Measurements from ENCODE around the gene MOBP.
"Not testable (repeated sequence)": the region's sequence is repeated elsewhere in the genome, so short reads cannot be mapped to it uniquely, and the experiment has no call there.

The MOBP gene

DNA sequence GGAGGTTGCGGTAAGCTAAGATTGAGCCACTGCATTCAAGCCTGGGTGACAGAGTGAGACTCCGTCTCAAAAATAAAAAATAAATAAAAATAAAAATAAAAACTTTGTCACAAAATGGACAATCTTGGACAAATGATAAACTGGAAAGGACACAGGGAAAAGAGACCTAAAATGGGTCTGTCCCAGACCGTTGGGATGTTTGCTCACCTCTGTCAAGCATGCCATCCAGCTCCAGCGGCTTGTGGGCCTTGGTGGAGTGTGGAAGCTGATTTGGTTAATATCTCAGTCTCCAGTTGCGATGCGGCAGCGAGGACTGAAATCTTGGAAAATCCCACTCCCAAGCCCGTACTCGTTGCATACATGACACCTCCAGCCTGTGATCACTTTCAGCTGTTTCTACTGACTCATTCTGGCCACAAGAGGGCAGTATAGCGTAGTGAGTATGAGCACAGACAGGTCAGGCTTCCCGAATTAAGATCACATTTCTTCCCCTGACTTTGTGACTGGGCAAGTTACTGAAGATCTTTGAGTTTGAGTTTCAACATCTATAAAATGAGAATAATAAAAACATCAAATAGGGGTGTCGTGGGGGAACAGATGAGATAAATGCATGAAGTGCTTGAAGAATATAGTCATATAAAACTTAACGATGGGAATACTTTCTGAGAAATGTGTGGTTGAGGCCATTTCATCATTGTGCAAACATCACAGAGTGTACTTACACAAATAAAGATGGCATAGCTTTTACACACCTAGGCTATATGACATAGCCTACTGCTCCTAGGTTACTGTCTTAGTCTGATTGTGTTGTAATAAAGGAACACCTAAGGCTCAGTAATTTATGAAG is 19.6 kb upstream of the MOBP start:
- Histone ChIP-seq H3K9me3 (no peaks in the 10 kb centered on the region), H3K4me1 (no peaks in the 10 kb centered on the region), H3K4me3 (ENCODE audit: low read depth, low read length) (no peak overlapping the region), H3K27me3 (no peaks in the 10 kb centered on the region), H3K36me3 (no peaks in the 10 kb centered on the region)
- DNase-seq, result peak; percentile 61
- TF ChIP-seq, protein P1, sequence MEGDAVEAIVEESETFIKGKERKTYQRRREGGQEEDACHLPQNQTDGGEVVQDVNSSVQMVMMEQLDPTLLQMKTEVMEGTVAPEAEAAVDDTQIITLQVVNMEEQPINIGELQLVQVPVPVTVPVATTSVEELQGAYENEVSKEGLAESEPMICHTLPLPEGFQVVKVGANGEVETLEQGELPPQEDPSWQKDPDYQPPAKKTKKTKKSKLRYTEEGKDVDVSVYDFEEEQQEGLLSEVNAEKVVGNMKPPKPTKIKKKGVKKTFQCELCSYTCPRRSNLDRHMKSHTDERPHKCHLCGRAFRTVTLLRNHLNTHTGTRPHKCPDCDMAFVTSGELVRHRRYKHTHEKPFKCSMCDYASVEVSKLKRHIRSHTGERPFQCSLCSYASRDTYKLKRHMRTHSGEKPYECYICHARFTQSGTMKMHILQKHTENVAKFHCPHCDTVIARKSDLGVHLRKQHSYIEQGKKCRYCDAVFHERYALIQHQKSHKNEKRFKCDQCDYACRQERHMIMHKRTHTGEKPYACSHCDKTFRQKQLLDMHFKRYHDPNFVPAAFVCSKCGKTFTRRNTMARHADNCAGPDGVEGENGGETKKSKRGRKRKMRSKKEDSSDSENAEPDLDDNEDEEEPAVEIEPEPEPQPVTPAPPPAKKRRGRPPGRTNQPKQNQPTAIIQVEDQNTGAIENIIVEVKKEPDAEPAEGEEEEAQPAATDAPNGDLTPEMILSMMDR (IDR thresholded peaks at IDR 0.05; ENCODE audit: low read depth, low read length), result peak; percentile 81

DNA sequence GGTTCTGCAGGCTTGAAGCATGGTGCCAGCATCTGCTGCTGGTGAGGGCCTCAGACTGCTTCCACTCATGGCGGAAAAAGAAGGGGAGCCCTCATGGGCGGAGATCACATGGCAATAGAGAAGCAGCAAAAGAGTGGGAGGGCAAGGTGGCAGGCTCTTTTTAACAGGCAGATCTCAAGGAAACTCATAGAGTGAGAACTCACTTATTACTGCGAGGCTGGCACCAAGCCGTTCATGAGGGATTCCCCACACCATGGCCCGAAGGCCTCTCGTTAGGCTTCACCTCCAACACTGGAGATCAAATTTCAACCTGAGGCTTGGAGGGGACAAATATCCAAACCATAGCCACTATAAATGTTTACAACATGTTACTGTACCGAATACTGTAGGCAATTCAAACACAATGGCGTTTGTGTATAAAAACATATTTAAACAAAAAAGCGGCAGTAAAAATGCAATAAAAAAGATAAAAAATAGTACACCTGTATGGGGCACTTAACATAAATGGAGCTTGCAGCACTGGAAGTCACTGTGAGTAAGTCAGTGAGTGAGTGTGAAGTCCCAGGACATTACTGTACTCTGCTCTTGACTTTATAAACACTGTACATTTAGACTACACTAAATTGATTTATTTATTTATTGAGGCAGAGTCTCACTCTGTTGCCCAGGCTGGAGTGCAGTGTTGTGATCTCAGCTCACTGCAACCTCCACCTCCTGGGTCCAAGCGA is 18.8 kb upstream of the MOBP start:
- TF ChIP-seq, protein P1 (IDR thresholded peaks at IDR 0.05; ENCODE audit: low read depth, low read length), result no peak
- no peak for DNase-seq
- no peaks in the 10 kb centered on the region for H3K27me3 ChIP-seq
- H3K36me3 ChIP-seq, result no peaks in the 10 kb centered on the region
- no peaks in the 10 kb centered on the region for H3K9me3 ChIP-seq
- no peak overlapping the region for H3K4me3 ChIP-seq (ENCODE audit: low read depth, low read length)
- H3K4me1 ChIP-seq, result no peaks in the 10 kb centered on the region

DNA sequence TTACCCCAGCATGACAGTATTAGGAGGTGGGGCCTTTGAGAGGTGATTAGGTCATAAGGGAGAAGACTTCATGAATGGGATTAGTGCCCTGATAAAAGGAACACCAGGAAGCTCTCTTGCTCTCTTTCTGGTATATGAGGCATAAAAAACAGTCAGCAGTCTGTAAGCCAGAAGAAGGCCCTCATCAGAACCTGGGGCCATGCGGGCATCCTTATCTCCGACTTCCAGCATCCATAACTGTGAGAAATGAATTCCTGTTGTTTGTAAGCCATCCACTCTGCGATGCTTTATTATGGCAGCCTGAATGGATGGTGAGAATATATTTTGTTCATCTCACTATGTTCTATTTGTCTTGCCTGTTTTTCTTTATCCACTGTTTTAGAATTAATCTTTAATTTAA is 17.7 kb upstream of the MOBP start:
- Histone ChIP-seq H3K27me3 (no peaks in the 10 kb centered on the region), H3K4me3 (ENCODE audit: low read depth, low read length) (no peak overlapping the region), H3K9me3 (no peaks in the 10 kb centered on the region), H3K36me3 (no peaks in the 10 kb centered on the region), H3K4me1 (no peaks in the 10 kb centered on the region)
- no peak for DNase-seq
- TF ChIP-seq, protein P1 (IDR thresholded peaks at IDR 0.05; ENCODE audit: low read depth, low read length), result no peak

DNA sequence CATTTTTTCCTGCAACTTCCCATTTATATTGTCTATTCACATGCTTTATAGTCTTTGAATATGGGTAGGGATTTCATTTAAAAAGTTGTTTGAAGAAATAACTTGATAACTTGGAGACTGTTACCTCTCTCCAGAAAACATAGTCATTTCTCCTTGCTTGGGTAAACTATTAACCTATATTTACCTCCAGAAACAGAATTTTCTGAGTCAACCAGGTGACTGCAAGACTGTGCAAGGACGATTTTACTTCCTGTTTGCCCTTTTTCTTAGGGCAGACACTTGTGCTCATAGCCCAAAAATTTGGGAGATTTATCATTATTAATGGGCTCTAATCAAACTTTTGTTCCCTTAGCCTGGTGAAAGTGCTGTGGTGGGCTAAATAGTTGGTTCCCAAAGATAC is 14.3 kb upstream of the MOBP start:
- no peaks in the 10 kb centered on the region for H3K27me3 ChIP-seq
- no peak overlapping the region for H3K4me3 ChIP-seq (ENCODE audit: low read depth, low read length)
- H3K4me1 ChIP-seq, result no peaks in the 10 kb centered on the region
- no peaks in the 10 kb centered on the region for H3K9me3 ChIP-seq
- TF ChIP-seq, protein P1 (IDR thresholded peaks at IDR 0.05; ENCODE audit: low read depth, low read length), result no peak
- DNase-seq, result no peak
- no peaks in the 10 kb centered on the region for H3K36me3 ChIP-seq

DNA sequence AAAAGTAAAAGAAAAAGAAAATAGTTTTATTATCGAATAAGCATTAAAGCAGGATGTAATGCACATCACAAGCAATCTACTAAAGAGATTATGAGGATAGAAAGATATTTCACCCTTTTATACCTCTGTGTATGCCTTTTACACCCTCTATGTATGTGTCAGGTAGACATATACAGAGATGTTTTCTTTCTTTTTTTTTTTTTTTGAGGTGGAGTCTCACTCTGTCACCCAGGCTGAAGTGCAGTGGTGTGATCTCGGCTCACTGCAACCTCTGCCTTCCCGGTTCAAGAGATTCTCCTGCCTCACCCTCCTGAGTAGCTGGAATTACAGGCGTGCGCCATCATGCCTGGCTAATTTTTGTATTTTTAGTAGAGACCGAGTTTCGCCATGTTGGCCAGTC is 13.6 kb upstream of the MOBP start:
- H3K27me3 ChIP-seq; DNase-seq; H3K4me3 ChIP-seq (ENCODE audit: low read depth, low read length); H3K36me3 ChIP-seq; H3K4me1 ChIP-seq; H3K9me3 ChIP-seq: not testable (repeated sequence)

DNA sequence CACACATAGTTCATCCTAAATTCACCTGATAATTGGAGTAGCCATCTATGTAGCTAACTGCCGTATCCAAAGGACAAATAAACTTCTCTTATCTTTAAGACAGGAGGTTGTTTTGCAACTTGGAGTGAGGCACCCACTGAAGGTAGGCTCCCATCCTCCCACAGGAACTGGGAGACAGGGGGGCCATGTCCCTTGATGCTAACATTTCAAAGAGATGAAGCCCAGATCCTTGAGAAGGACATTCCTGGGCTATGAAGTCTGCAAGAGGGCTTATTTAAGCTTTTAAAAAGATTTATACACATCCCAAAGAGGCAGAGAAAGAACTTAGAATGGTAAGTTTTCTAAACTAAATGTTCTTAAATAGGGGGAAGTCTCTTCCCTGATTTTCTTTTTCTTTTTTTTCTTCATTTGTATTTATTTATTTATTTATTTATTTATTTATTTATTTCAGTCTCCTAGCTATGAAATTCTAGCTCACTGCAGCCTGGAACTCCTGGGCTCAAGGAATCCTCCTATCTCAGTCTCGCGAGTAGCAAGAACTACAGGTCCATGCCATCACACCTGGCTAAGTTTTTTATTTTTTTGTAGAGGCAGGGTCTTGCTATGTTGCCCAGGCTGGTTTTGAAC is 12.8 kb upstream of the MOBP start:
- Histone ChIP-seq H3K4me1 (no peaks in the 10 kb centered on the region), H3K36me3 (no peaks in the 10 kb centered on the region), H3K4me3 (ENCODE audit: low read depth, low read length) (no peak overlapping the region), H3K27me3 (no peaks in the 10 kb centered on the region), H3K9me3 (no peaks in the 10 kb centered on the region)
- DNase-seq, result no peak
- TF ChIP-seq, protein P1 (IDR thresholded peaks at IDR 0.05; ENCODE audit: low read depth, low read length), result no peak

Measured in BE2C (cell line).